IMR-90 (cell line): ENCODE data around the gene CLIC1.

Experiments used
- CTCF ChIP-seq: conservative IDR thresholded peaks from 2 replicates; pipeline ENCODE4 v1.5.1; 2012; ENCODE audit warnings: mild to moderate bottlenecking, low read depth, low read length, improper control_type of control experiment
- POLR2A ChIP-seq: IDR thresholded peaks from 2 replicates; pipeline ENCODE4 v1.6.1; 2012; ENCODE audit warnings: mild to moderate bottlenecking, low read depth, low read length
- RAD21 ChIP-seq: IDR thresholded peaks from 2 replicates; pipeline ENCODE4 v1.6.1; 2012; ENCODE audit warnings: low read length, improper control_type of control experiment
- RFX5 ChIP-seq: IDR thresholded peaks from 2 replicates; pipeline ENCODE4 v1.8.0; 2012; ENCODE audit warnings: low read depth, mild to moderate bottlenecking, low read length, moderate library complexity
- SMC3 ChIP-seq: fragments of 150-350 bp; IDR thresholded peaks from 2 replicates; pipeline ENCODE4 v1.6.1; 2016; ENCODE audit warnings: low read depth, mild to moderate bottlenecking, antibody characterized with exemption, low read length, moderate library complexity
- USF2 ChIP-seq: fragments of 150-350 bp; IDR thresholded peaks from 2 replicates; pipeline ENCODE4 v1.6.1; 2017; ENCODE audit warnings: mild to moderate bottlenecking, antibody characterized with exemption, low read length, low read depth

GRCh38 chr6:31785475-31785874 is 49.1 kb upstream of the CLIC1 start:
- no peak for TF ChIP-seq POLR2A
- TF ChIP-seq CTCF, result no peak
- TF ChIP-seq USF2, result no peak
- TF ChIP-seq SMC3, result no peak
- TF ChIP-seq RFX5, result no peak
- no peak for TF ChIP-seq RAD21
